ENCODE data around the gene ACTN3. TPM values are rescaled to one million over a fixed set of nuclear protein-coding genes. Genes with fewer than 3 reads are reported as not detected.

Gene ACTN3
- total RNA-seq, 4 donors from 2014 or later = 0.21 TPM; not detected in 3

DNA sequence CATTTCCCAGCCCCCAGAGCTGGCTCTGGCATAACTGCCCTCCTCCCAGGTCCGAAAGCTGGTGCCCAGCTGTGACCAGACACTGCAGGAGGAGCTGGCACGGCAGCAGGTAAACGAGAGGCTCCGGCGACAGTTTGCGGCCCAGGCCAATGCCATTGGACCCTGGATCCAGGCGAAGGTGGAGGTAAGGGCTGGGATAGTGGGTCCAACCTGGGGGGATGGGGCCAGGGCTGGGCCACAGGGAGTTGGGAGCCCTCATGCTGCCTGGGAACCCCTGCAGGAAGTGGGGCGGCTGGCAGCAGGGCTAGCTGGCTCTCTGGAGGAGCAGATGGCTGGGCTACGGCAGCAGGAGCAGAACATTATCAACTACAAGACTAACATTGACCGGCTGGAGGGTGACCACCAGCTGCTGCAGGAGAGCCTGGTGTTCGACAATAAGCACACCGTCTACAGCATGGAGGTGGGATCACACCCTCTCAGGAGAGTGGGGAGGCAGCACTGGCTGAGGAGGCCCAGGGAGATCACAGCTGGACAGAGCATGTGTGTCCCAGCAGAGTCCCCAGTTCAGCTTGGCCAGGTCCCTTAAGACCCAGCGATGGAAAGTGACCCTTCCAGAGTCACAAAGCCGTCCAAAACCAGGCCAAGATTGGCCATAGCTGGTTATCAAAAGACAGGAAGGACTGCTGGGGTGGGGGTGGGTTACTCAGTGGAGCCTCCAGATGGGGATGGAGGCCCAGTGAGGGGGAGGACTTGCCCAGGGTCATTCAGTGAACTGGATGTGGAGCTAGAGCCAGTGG lies 14.7 kb downstream of the ACTN3 start:
- no peak for DNase-seq (ENCODE audit: low spot score in 2 of 2)
- H3K36me3 ChIP-seq = peaks cover 0 to 50% (median 0%) of the 10 kb centered on the region in 3 donors
- TF ChIP-seq EP300 (IDR thresholded peaks at IDR 0.05) = no peak
- 75 to 81% methylated on average over 14 of the region's 14 CpGs for WGBS, 2 donors
- no peak overlapping the region for H3K27ac ChIP-seq
- peaks cover 0 to 8% of the 10 kb centered on the region in 2 donors for H3K27me3 ChIP-seq
- peaks cover 0 to 13% (median 4%) of the 10 kb centered on the region in 4 donors for H3K4me1 ChIP-seq
- no peak overlapping the region for H3K4me3 ChIP-seq
- H3K9me3 ChIP-seq = no peaks in the 10 kb centered on the region

DNA sequence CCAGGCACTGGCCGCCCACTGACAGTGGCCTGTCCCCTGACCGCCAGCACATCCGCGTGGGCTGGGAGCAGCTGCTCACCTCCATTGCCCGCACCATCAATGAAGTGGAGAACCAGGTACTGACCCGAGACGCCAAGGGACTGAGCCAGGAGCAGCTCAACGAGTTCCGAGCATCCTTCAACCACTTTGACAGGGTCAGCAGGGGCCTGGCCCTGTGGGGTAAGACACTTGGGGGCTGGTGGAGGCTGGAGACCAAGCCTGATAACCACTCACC lies 15.2 kb downstream of the ACTN3 start:
- Histone ChIP-seq H3K27ac (no peak overlapping the region), H3K27me3 (peaks cover 0 to 8% of the 10 kb centered on the region in 2 donors), H3K9me3 (no peaks in the 10 kb centered on the region), H3K36me3 (peaks cover 0 to 55% (median 0%) of the 10 kb centered on the region in 3 donors), H3K4me1 (peaks cover 0 to 13% (median 4%) of the 10 kb centered on the region in 4 donors), H3K4me3 (no peak overlapping the region)
- no peak for DNase-seq (ENCODE audit: low spot score in 2 of 2)
- 85 to 95% methylated on average over 8 to 9 of the region's 9 CpGs for WGBS, 2 donors
- TF ChIP-seq, protein P1, sequence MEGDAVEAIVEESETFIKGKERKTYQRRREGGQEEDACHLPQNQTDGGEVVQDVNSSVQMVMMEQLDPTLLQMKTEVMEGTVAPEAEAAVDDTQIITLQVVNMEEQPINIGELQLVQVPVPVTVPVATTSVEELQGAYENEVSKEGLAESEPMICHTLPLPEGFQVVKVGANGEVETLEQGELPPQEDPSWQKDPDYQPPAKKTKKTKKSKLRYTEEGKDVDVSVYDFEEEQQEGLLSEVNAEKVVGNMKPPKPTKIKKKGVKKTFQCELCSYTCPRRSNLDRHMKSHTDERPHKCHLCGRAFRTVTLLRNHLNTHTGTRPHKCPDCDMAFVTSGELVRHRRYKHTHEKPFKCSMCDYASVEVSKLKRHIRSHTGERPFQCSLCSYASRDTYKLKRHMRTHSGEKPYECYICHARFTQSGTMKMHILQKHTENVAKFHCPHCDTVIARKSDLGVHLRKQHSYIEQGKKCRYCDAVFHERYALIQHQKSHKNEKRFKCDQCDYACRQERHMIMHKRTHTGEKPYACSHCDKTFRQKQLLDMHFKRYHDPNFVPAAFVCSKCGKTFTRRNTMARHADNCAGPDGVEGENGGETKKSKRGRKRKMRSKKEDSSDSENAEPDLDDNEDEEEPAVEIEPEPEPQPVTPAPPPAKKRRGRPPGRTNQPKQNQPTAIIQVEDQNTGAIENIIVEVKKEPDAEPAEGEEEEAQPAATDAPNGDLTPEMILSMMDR (IDR thresholded peaks at IDR 0.05) = no peak
- no peak for TF ChIP-seq POLR2A (IDR thresholded peaks at IDR 0.05)
- TF ChIP-seq EP300 (IDR thresholded peaks at IDR 0.05) = no peak

DNA sequence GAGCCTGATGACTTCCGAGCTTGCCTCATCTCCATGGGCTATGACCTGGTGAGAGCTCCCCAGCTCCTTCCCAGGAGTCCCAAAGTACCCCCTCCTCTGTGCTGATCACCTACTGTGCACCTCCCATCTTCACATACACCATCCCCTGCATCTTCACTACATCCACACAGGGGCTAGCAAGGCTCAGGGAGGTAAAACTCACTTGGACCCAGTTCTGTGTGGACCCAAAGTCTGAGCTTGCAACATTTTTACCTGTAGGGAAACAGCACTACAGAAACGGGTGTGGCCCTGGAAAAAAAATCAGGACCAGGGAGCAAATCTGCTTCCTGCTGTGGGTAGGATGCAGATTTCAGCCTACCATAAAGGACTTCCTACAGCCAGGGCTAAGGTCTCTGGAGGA lies 15.6 kb downstream of the ACTN3 start:
- peaks cover 0 to 6% of the 10 kb centered on the region in 2 donors for H3K27me3 ChIP-seq
- WGBS, 2 donors = 80 to 86% methylated on average over 2 of the region's 2 CpGs

DNA sequence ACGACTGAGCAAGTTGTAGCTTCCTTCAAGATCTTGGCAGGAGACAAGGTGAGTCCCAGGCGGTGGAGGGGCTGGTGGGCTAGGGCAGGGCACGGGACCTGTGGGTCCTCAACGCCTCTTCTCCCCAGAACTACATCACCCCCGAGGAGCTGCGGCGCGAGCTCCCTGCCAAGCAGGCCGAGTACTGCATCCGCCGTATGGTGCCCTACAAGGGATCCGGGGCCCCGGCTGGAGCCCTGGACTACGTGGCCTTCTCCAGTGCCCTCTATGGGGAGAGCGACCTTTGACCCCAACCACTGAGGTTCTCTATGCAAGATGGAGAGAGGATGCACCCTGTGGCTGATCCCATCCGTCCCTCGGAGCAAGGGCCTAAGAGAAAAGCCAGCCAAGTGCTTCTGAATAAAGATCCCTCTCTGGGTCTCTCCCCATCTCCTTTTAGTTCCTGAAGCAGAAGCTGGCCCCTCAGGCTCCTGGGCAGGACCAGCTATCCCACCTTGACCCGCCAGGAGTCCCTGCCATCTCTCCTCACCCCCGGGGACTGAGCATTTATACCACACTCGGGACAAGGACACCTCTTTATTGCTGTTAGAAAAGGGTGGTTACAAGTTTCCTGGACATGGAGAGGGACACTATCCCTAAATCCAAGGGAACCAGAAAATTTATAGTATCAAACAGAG lies 16.3 kb downstream of the ACTN3 start:
- Histone ChIP-seq H3K9me3 (no peaks in the 10 kb centered on the region), H3K27me3 (no peaks in the 10 kb centered on the region), H3K27ac (no peak overlapping the region), H3K4me3 (no peak overlapping the region), H3K4me1 (peaks cover 0 to 24% (median 7%) of the 10 kb centered on the region in 4 donors), H3K36me3 (peaks cover 0 to 59% (median 0%) of the 10 kb centered on the region in 3 donors)
- TF ChIP-seq, protein P1 (IDR thresholded peaks at IDR 0.05) = no peak
- TF ChIP-seq EP300 (IDR thresholded peaks at IDR 0.05) (no peak), POLR2A (IDR thresholded peaks at IDR 0.05) (no peak)
- DNase-seq (ENCODE audit: low spot score in 2 of 2) = no peak
- WGBS, 2 donors = 86 to 88% methylated on average over 19 to 20 of the region's 20 CpGs

More for the DNA sequence above, 15.6 kb downstream of the ACTN3 start:
- H3K36me3 ChIP-seq = peaks cover 0 to 59% (median 0%) of the 10 kb centered on the region in 3 donors
- no peak overlapping the region for H3K4me3 ChIP-seq
- DNase-seq (ENCODE audit: low spot score in 2 of 2) = no peak
- no peaks in the 10 kb centered on the region for H3K9me3 ChIP-seq
- H3K4me1 ChIP-seq = peaks cover 0 to 17% (median 4%) of the 10 kb centered on the region in 4 donors
- no peak overlapping the region for H3K27ac ChIP-seq
- TF ChIP-seq EP300 (IDR thresholded peaks at IDR 0.05) (no peak), POLR2A (IDR thresholded peaks at IDR 0.05) (no peak)
- TF ChIP-seq, protein P1 (IDR thresholded peaks at IDR 0.05) = no peak

DNA sequence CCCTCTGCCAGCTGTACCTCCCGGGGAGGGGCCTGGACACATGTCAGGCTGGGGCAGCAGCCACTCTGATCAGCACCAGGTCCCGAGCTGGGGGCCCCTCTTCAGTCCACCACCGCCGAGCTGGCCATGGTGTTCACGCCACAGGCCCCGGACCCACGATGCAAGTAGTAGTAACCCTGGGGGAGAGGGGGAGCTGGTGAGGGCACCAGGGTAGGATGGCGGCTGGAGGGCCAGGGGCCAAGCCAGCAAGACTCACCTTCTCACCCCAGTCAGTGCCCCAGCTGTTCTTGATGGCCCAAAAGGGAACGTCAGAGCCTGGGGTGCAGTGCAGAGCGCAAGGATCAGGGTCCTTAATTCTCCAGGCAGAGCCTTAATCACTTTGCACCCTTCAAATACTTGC lies 17.1 kb downstream of the ACTN3 start:
- H3K27ac ChIP-seq = no peak overlapping the region
- H3K9me3 ChIP-seq = no peaks in the 10 kb centered on the region
- H3K36me3 ChIP-seq = peaks cover 0 to 59% (median 0%) of the 10 kb centered on the region in 3 donors
- DNase-seq (ENCODE audit: low spot score in 2 of 2) = no peak
- peaks cover 0 to 25% (median 6%) of the 10 kb centered on the region in 4 donors for H3K4me1 ChIP-seq
- TF ChIP-seq EP300 (IDR thresholded peaks at IDR 0.05) (no peak), POLR2A (IDR thresholded peaks at IDR 0.05) (no peak)
- TF ChIP-seq, protein P1 (IDR thresholded peaks at IDR 0.05) = no peak
- no peak overlapping the region for H3K4me3 ChIP-seq
- WGBS, 2 donors = 86 to 88% methylated on average over 4 to 10 of the region's 10 CpGs
- H3K27me3 ChIP-seq = no peaks in the 10 kb centered on the region

Data from tibial nerve (tissue), 4 donors.